ENCODE results near the gene CHD9.
"Not testable (repeated sequence)": the region's sequence is repeated elsewhere in the genome, so short reads cannot be mapped to it uniquely, and the experiment has no call there.

The CHD9 gene

GRCh38 chr16:53209877-53210276 is 155.1 kb downstream of the CHD9 start:
- DNase-seq: no peak

- no peak for DNase-seq
Observed at GRCh38 chr16:53211253-53211652, 156.5 kb downstream of the CHD9 start.

GRCh38 chr16:53212893-53213223 is 158.1 kb downstream of the CHD9 start:
- DNase-seq: no peak

GRCh38 chr16:53213542-53213941 is 158.8 kb downstream of the CHD9 start:
- DNase-seq: no peak

GRCh38 chr16:53216798-53217197 is 162.0 kb downstream of the CHD9 start:
- DNase-seq: peak; percentile 60 to 74 (median 70)

- peak in 1 of 3 donors; percentile 1 for DNase-seq
Observed at GRCh38 chr16:53219371-53219770, 164.6 kb downstream of the CHD9 start.

GRCh38 chr16:53219795-53220454 is 165.1 kb downstream of the CHD9 start:
- DNase-seq: peak; percentile 58 to 90 (median 82)

GRCh38 chr16:53220585-53220984 is 165.8 kb downstream of the CHD9 start:
- DNase-seq: peak in 1 of 3 donors; percentile 13

- peak; percentile 48 to 65 (median 63) for DNase-seq
Observed at GRCh38 chr16:53224951-53225533, 170.3 kb downstream of the CHD9 start.

- DNase-seq: no peak
Observed at GRCh38 chr16:53232826-53233529, 178.2 kb downstream of the CHD9 start.

GRCh38 chr16:53234836-53235235 is 180.0 kb downstream of the CHD9 start:
- DNase-seq: no peak

GRCh38 chr16:53235851-53236250 is 181.1 kb downstream of the CHD9 start:
- DNase-seq: no peak

- no peak for DNase-seq
Observed at GRCh38 chr16:53249331-53249730, 194.5 kb downstream of the CHD9 start.

- no peak for DNase-seq
Observed at GRCh38 chr16:53257001-53257400, 202.2 kb downstream of the CHD9 start.

- no peak for DNase-seq
Observed at GRCh38 chr16:53258809-53259208, 204.0 kb downstream of the CHD9 start.

GRCh38 chr16:53261276-53261675 is 206.5 kb downstream of the CHD9 start:
- DNase-seq: no peak

- no peak for DNase-seq
Observed at GRCh38 chr16:53262645-53263044, 207.9 kb downstream of the CHD9 start.

GRCh38 chr16:53266156-53266555 is 211.4 kb downstream of the CHD9 start:
- no peak for DNase-seq

GRCh38 chr16:53278498-53278897 is 223.7 kb downstream of the CHD9 start:
- not testable (repeated sequence) for DNase-seq

- no peak for DNase-seq
Observed at GRCh38 chr16:53281280-53281679, 226.5 kb downstream of the CHD9 start.

GRCh38 chr16:53281859-53282258 is 227.1 kb downstream of the CHD9 start:
- DNase-seq: no peak

GRCh38 chr16:53282328-53282727 is 227.5 kb downstream of the CHD9 start:
- DNase-seq: no peak

- peak; percentile 3 to 26 (median 23) for DNase-seq
Observed at GRCh38 chr16:53282975-53283946, 228.5 kb downstream of the CHD9 start.
